HG03135 (cell line): ENCODE data around the gene BCAR3.
"Not testable (repeated sequence)": the region's sequence is repeated elsewhere in the genome, so short reads cannot be mapped to it uniquely, and the experiment has no call there.

ENCODE experiments used
- ATAC-seq: cut with Tn5 transposase; IDR thresholded peaks from one replicate; pipeline ENCODE4 v1.9.1; 2021; ENCODE audit warnings: mild to moderate bottlenecking, moderate library complexity; ENCODE audit not compliant: unreplicated experiment

The BCAR3 gene

DNA sequence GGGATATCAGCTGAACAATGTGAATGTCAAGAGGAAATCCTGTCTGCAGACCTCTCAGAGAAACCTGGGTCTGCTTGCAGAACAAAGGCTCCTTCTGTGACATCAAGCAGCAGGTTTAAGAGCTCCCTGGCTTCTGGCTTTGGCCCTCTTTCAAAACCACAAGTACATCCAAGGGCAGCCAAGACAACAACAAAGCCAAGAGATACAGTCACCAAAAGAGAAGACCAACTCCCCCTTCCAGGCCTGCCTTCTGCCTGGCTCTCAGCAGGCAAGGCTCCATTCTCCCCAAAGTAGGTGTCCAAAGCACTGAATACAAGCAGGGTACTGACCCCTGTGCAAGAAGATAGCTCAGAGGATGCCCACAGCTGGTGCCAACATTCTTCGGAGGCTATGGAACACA, 11.5 kb downstream of the BCAR3 start:
- no peak for ATAC-seq

DNA sequence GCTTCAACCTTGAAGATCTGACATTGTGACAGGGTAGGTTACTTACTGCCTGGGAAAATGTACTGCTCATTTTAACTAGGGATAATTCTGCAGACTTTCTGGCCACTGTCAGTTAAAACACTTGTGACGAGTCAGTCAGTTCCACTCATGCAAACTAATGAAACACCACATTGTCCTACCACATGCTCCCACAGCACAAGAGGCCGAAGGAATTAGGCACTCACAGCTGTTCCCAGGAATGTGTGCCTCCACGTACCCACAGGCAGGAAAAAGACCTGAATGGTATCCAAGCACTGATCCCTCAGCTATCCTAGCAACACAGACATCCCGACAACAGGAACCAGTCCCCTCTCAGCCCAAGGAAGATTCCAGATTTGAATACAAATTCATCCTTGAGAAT, 12.3 kb downstream of the BCAR3 start:
- no peak for ATAC-seq

- ATAC-seq, result no peak
These were observed 12.7 kb downstream of the BCAR3 start for GRCh38 chr1:93668951-93669350.

DNA sequence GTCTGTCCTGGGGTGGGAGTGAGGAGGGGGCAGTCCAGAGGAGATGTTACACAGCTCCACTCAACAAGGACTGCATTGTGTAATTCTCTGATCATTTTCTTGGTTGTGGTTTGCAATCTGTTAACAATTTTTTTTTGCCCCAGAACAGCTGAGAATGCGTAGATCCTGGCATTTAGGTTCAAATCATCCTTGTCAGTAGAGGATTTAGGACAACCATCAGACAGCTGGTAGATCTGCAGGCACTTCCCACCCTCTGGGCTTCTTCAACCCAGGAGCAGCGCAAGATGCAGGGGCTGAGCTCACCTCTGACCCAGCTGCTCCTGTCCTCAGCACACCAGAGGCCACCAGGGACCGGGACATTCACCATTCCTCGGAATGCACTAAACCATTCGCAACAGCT, 13.5 kb downstream of the BCAR3 start:
- ATAC-seq, result no peak

DNA sequence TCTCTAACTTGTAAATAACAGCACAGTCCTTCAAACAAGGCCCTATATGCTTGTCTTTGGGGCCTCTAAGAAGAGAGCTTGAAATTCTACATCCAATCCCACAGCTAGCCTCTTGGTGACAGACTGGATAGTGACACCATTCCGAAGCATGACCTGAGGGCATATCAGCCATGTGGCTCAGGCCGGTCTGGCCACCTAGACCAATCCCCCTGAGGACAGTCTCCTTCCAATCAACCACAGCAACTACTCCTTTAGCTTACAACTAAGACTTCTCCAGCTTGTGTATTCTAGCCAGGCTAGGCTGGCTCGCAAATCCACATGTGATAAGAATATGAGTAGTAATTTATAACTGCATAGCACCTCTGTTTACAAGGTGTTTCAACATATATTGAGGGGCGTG, 14.0 kb downstream of the BCAR3 start:
- no peak for ATAC-seq

- no peak for ATAC-seq
These were observed 14.8 kb downstream of the BCAR3 start for GRCh38 chr1:93666613-93667384.

DNA sequence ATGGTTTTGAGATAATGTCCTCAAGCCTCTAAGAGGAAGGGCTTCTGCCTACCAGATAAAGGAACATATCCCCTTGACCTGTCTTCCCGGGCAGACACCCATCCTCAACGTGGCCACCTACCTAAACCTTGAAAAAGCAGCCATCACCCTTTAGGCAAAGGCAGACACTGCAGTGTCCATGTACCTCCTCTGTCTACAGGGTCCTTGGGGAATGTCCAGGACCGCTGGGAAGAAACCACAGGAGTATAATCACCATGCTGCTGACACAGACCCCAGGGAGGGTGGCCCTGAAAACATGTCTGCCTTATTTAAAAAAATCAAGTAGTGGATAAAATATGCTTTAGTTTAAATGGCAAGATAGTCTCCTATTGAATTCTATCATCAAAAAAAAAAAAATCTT, 16.6 kb downstream of the BCAR3 start:
- ATAC-seq, result no peak

GRCh38 chr1:93663208-93663614, 18.4 kb downstream of the BCAR3 start:
- no peak for ATAC-seq

GRCh38 chr1:93662481-93663207, 19.0 kb downstream of the BCAR3 start:
- no peak for ATAC-seq

DNA sequence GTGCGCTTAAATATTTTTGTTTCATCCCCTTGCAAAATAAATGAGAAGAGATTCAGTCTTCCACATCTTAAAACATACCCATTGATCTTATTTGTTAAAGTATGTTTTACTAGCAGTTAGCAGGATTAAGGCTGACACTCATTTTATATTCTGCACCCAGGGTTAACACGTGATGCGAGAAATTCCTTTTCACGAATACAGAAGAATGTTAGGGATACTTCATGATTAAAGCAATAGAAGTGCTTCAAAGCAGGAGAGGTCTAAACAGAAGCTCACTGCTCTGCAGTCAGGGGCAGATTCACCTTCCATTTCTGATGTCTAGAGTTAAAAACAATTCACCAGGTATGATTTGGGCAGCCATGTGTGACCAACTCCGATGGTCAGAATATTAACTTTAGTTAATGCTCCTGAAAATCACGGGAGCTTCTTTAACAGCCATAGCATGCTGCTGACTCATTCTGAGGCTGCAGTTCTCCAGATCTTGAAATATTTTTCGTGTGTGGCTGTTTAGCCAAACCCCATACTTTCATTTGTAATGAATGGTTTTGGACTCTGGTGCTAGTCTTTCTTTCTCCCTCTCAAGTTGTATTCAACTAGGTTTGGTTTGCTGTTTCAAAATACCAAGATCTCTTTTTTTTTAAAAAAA, 19.7 kb downstream of the BCAR3 start:
- no peak for ATAC-seq

DNA sequence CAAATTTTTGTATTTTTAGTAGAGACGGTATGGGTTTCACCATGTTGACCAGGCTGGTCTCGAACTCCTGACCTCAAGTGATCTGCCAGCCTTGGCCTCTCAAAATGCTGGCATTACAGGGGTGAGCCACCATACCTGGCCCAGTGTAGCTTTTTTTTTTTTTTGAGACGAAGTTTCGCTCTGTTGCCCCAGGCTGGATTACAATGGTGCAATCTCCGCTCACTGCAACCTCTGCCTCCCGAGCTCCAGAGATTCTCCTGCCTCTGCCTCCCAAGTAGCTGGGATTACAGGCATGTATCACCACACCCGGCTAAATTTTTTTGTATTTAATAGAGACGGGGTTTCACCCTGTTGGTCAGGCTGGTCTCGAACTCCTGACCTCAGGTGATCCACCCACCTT, 20.3 kb downstream of the BCAR3 start:
- not testable (repeated sequence) for ATAC-seq

- ATAC-seq, result no peak
These were observed 21.7 kb downstream of the BCAR3 start for GRCh38 chr1:93659822-93660503.

DNA sequence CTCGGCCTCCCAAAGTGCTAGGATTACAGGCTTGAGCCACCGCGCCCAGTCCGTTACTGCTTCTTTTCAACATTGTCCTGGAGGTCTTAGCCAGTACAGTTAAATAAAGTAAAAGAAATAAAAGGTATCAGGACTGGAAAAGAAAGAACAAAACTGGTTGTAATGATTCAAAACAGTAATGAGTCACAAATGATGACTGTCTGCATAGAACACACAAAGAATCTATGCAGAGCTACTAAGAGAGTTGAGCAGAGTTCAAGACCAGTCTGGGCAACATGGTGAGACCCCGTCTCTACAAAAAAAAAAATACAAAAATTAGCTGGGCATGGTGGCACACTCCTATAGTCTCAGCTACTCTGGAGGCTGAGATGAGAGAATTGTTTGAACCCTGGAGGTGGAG, 23.4 kb downstream of the BCAR3 start:
- ATAC-seq, result no peak

- ATAC-seq, result no peak
These were observed 25.1 kb downstream of the BCAR3 start for GRCh38 chr1:93656491-93656890.

DNA sequence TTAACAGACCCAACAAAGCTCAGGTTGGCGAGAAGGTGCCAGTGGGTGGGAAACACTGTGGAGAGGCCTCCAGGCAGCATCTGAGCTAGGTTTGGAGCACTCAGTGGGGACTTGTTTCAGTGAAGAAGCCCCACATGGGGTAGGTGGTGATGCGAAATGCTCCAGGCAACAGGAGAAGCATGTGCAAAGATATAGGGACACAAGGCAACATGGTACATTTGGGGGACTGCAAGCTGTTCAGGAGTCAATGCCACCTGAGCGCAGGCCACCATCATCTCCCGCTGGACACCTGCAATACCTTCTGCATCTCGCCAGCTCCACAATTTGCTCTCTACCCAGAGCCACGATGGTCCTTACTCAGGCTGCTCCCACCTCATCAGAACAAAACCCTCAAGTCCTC, 28.0 kb downstream of the BCAR3 start:
- no peak for ATAC-seq

DNA sequence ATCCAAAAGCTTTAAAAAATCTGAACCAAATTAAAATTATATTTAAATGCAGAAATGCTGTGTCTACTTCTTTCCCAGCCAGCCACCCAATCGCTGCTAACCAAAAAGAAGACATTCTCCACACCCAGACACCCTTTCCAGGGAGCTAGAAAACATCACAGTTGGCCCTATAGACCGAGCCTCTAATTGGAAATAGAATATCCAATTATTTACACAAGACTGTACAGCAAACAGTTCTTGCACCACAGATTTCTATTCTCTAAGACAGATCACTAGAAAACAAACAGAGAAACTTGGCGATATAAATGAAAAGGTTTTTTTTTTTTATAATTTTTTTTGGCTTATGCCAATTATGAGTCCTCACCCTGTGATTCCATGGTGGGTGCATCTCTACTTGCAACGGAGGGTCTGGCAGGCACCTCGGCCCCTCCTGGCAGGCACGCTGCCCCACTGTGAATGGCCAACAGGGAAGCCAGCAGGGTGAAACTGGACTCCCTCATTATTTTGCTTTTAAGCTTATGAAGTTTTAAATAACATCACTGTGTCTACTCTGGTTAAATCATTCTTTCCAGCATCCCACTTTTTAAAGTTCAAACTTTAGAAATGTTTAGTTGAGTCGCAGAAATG, 29.2 kb downstream of the BCAR3 start:
- no peak for ATAC-seq

GRCh38 chr1:93651695-93652094, 29.9 kb downstream of the BCAR3 start:
- no peak for ATAC-seq

DNA sequence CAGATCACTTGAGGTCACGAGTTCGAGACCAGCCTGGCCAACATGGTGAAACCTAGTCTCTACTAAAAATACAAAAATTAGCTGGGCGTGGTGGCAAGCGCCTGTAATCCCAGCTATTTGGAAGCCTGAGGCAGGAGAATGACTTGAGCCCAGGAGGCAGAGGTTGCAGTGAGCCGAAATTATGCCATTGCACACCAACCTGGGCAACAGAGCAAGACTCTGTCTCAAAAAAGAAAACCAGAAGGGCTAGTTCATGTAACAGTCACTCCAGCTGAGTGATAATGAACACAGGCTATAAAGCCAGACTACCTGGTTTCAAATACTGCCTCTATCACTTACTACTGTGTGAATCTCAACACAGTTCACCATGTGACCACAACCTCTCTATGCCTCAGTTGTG, 31.5 kb downstream of the BCAR3 start:
- not testable (repeated sequence) for ATAC-seq

DNA sequence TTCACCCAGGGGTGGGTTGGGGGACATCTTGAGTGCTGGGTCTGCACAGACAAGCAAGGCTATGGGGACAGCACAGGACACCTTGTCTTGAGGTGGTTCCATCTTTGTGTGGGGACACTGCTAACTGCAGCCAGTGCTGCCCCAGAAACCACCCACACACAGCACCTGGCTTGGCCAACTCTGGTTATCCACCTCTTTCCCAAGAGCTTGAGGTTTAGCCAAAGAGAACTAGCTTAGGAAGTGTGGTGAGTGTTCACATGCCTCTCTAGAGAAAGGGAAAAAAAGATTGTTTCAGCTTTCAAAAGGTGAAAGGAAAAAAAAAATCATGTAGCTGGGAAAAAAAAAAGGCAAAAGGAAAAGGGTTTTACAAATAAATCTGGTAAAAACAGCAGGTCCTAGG, 32.4 kb downstream of the BCAR3 start:
- no peak for ATAC-seq

- ATAC-seq, result no peak
These were observed 33.0 kb downstream of the BCAR3 start for GRCh38 chr1:93648656-93649055.

GRCh38 chr1:93641527-93641926, 40.1 kb downstream of the BCAR3 start:
- ATAC-seq, result no peak
